Endothelial cell of umbilical vein (primary cell): ENCODE measurements around the gene OR2C3. TPM values are rescaled to one million over a fixed set of nuclear protein-coding genes. Genes with fewer than 3 reads are reported as not detected.

Experiments
- BruUV-seq: library from RNA; stranded (reverse); fragments of 400-500 nt; replicated peaks from 2 replicates; lab custom pipeline; 2021; lab: Mats Ljungman, UMichigan
- CTCF ChIA-PET: fragments of 300-600, 350-600 bp; sonication (Branson Sonifier 250); formaldehyde crosslinking; loops from one replicate; lab custom pipeline; 2021; ENCODE audit warnings: antibody characterized with exemption, inconsistent platforms; lab: Charles Lee
- POLR2A ChIA-PET: fragments of 300-600, 350-600 bp; sonication (Branson Sonifier 250); formaldehyde crosslinking; loops from one replicate; lab custom pipeline; 2021; ENCODE audit warnings: antibody characterized with exemption, inconsistent platforms; lab: Charles Lee
- DNase-seq: peaks from one replicate; pipeline ENCODE4 v3.0.0-alpha.2; 2011; ENCODE audit warnings: low read depth, low spot score
- FAIRE-seq: peaks from 2 replicates; lab custom pipeline; 2011; peaks lifted over from hg19 to GRCh38; lab: Jason Lieb, UNC
- H2AFZ ChIP-seq: 2 replicates; pipeline ENCODE4 v1.6.0; 2012; ENCODE audit warnings: low read depth, low read length, control low read depth, inconsistent platforms
- H3K27ac ChIP-seq: 2 replicates; pipeline ENCODE4 v1.5.1; 2011; ENCODE audit warnings: low read depth, mild to moderate bottlenecking, control low read depth, low read length, moderate library complexity; ENCODE audit not compliant: insufficient read depth
- H3K27me3 ChIP-seq, 2 experiments: 2 replicates each; pipeline versions ENCODE4 v1.6.0 to v1.6.1; 2011; ENCODE audit warnings: low read length in 2 of 2, mixed read lengths in 1 of 2; ENCODE audit not compliant: control insufficient read depth in 2 of 2, insufficient read depth in 2 of 2
- H3K36me3 ChIP-seq, 2 experiments: 2 replicates in 1 of 2; 3 replicates in 1 of 2; pipeline ENCODE4 v1.5.1; 2011; ENCODE audit warnings: low read length in 2 of 2, mild to moderate bottlenecking in 1 of 2, moderate library complexity in 1 of 2; ENCODE audit not compliant: control insufficient read depth in 2 of 2, insufficient read depth in 2 of 2; ENCODE audit errors: extremely low read depth in 1 of 2
- H3K4me1 ChIP-seq: 3 replicates; pipeline ENCODE4 v1.5.1; 2011; ENCODE audit warnings: mild to moderate bottlenecking, low read length; ENCODE audit not compliant: control insufficient read depth, insufficient read depth; ENCODE audit errors: extremely low read depth
- H3K4me2 ChIP-seq: 2 replicates; pipeline ENCODE4 v1.6.1; 2011; ENCODE audit warnings: low read length, control low read depth, mixed read lengths; ENCODE audit not compliant: insufficient read depth
- H3K4me3 ChIP-seq, 3 experiments: fragments of 200-600 bp in 1 of 3; sonication (generic), shearing (Covaris generic) in 1 of 3; replicated peaks in 1 of 3; 2 replicates each; pipeline ENCODE4 v1.5.1; 2011 to 2016; ENCODE audit warnings: control low read depth in 3 of 3, low read length in 3 of 3, mild to moderate bottlenecking in 2 of 3, inconsistent platforms in 1 of 3, low read depth in 1 of 3, moderate library complexity in 1 of 3; ENCODE audit not compliant: insufficient read depth in 1 of 3
- H3K79me2 ChIP-seq: 2 replicates; pipeline ENCODE4 v1.6.0; 2012; ENCODE audit warnings: low read length, inconsistent platforms; ENCODE audit not compliant: control insufficient read depth, insufficient read depth
- H3K9ac ChIP-seq: replicated peaks from 2 replicates; pipeline ENCODE3; 2011; ENCODE audit warnings: low read length, control low read depth; ENCODE audit not compliant: insufficient read depth; ENCODE audit errors: extremely low read depth
- H3K9me1 ChIP-seq: replicated peaks from 3 replicates; pipeline ENCODE4 v1.6.0; 2011; ENCODE audit warnings: mild to moderate bottlenecking, low read length; ENCODE audit not compliant: control insufficient read depth, insufficient read depth; ENCODE audit errors: extremely low read depth
- H3K9me3 ChIP-seq: replicated peaks from 2 replicates; pipeline ENCODE4 v1.5.1; 2012; ENCODE audit warnings: low read length, inconsistent platforms; ENCODE audit not compliant: control insufficient read depth, insufficient read depth
- H4K20me1 ChIP-seq: replicated peaks from 2 replicates; pipeline ENCODE3; 2011; ENCODE audit warnings: mild to moderate bottlenecking, low read length; ENCODE audit not compliant: control insufficient read depth, insufficient read depth; ENCODE audit errors: extremely low read depth
- EZH2 ChIP-seq: IDR thresholded peaks from 2 replicates; pipeline ENCODE4 v1.6.1; 2012; ENCODE audit warnings: borderline replicate concordance, low read depth, mild to moderate bottlenecking, moderate library complexity, low read length, inconsistent platforms; ENCODE audit not compliant: severe bottlenecking
- FOS ChIP-seq: IDR thresholded peaks from 2 replicates; pipeline ENCODE4 v1.6.1; 2011; ENCODE audit warnings: mild to moderate bottlenecking, low read length, moderate library complexity, borderline replicate concordance; ENCODE audit not compliant: insufficient read depth
- GATA2 ChIP-seq: IDR thresholded peaks from 2 replicates; pipeline ENCODE4 v1.7.0; 2011; ENCODE audit warnings: low read depth, mild to moderate bottlenecking, moderate library complexity, mixed read lengths, low read length; ENCODE audit not compliant: insufficient read length, insufficient read depth
- JUN ChIP-seq: IDR thresholded peaks from 2 replicates; pipeline ENCODE4 v1.6.1; 2011; ENCODE audit warnings: borderline replicate concordance, low read depth; ENCODE audit not compliant: insufficient read length, insufficient read depth
- MYC ChIP-seq: IDR thresholded peaks from one replicate; pipeline ENCODE4 v1.6.1; 2011; ENCODE audit warnings: mild to moderate bottlenecking, low read depth, low read length
- POLR2A ChIP-seq: IDR thresholded peaks from 2 replicates; pipeline ENCODE4 v1.6.1; 2012; ENCODE audit warnings: low read depth, mild to moderate bottlenecking, control low read depth, low read length
- POLR2AphosphoS5 ChIP-seq: IDR thresholded peaks from 2 replicates; pipeline ENCODE4 v1.6.1; 2012; ENCODE audit warnings: low read depth, mild to moderate bottlenecking, control low read depth, low read length, moderate library complexity; ENCODE audit not compliant: insufficient read depth
- dilution Hi-C: fragments of 300-500 bp; cut with MboI; formaldehyde crosslinking; loops from one replicate; pipeline ENCODE4 v1.15.0; 2019; ENCODE audit warnings: low sequenced_read_pairs; ENCODE audit not compliant: extremely low pct_ligation_motif_present
- intact Hi-C: fragments of 100-400 bp; cut with micrococcal nuclease; formaldehyde crosslinking; loops from one replicate; pipeline ENCODE4 v1.10.0; 2022
- polyA plus RNA-seq, 4 experiments: library from polyadenylated mRNA; depleted of rRNA in 3 of 4; stranded (reverse) in 3 of 4; unstranded in 1 of 4; fragments of >200 nt; gene quantifications; 2 replicates each; pipeline versions ENCODE4 v1.2.1 to v1.2.3, GENCODE V29; 2011 to 2012; ENCODE audit warnings: missing spikeins in 1 of 4
- total RNA-seq: library from RNA; stranded (reverse); gene quantifications from 2 replicates; pipeline ENCODE4 v1.2.3, GENCODE V29; 2021
- TF ChIP-seq, protein P1 (sequence below), 2 donors: IDR thresholded peaks; 1 replicate in 1 of 2; 2 replicates in 1 of 2; pipeline ENCODE4 v1.5.1; 2011; ENCODE audit warnings: low read length in 2 of 2, mild to moderate bottlenecking in 2 of 2, moderate library complexity in 2 of 2, control low read depth in 1 of 2, inconsistent platforms in 1 of 2, low read depth in 1 of 2; ENCODE audit not compliant: insufficient read depth in 1 of 2; ENCODE audit errors: extremely low read depth in 1 of 2
- TF ChIP-seq, protein P2 (sequence below): IDR thresholded peaks from 2 replicates; pipeline ENCODE4 v1.6.1; 2011; ENCODE audit not compliant: insufficient read depth, insufficient read length

OR2C3 gene
- total and polyA plus RNA-seq, 2 donors (not counting 3 experiments of a cell fraction or from before 2014, with no cell fraction given), result not detected

GRCh38 chr1:247574664-247575063 lies 38.4 kb upstream of the OR2C3 start:
- H3K27me3 ChIP-seq, result no peaks in the 10 kb centered on the region
- H3K4me2 ChIP-seq, result no peak overlapping the region
- H2AFZ ChIP-seq, result no peak overlapping the region
- POLR2A ChIA-PET, result no interaction called here
- H3K9me3 ChIP-seq, result peaks cover 2% of the 10 kb centered on the region
- TF ChIP-seq EZH2, result no peak
- TF ChIP-seq POLR2A, result no peak
- H3K9ac ChIP-seq, result no peak overlapping the region
- dilution Hi-C loops, result no loop called here
- CTCF ChIA-PET, result no interaction called here
- H3K27ac ChIP-seq, result no peak overlapping the region
- no peaks in the 10 kb centered on the region for H3K36me3 ChIP-seq
- H3K4me3 ChIP-seq, result no peak overlapping the region
- H3K9me1 ChIP-seq, result no peaks in the 10 kb centered on the region
- no peaks in the 10 kb centered on the region for H3K4me1 ChIP-seq
- DNase-seq, result no peak
- no peaks in the 10 kb centered on the region for H4K20me1 ChIP-seq
- no TSS peak for BruUV-seq
- no peak for FAIRE-seq
- intact Hi-C loops, result no loop called here
- no peaks in the 10 kb centered on the region for H3K79me2 ChIP-seq

- H3K9me1 ChIP-seq, result no peaks in the 10 kb centered on the region
- no peaks in the 10 kb centered on the region for H3K36me3 ChIP-seq
- H2AFZ ChIP-seq, result no peak overlapping the region
- BruUV-seq, result no TSS peak
- H3K9ac ChIP-seq, result no peak overlapping the region
- no peaks in the 10 kb centered on the region for H3K4me1 ChIP-seq
- no peaks in the 10 kb centered on the region for H4K20me1 ChIP-seq
- POLR2A ChIA-PET, result no interaction called here
- no peak overlapping the region for H3K27ac ChIP-seq
- intact Hi-C loops (no loop called here), dilution Hi-C loops (no loop called here)
- FAIRE-seq (no peak), DNase-seq (no peak)
- TF ChIP-seq, protein P1, sequence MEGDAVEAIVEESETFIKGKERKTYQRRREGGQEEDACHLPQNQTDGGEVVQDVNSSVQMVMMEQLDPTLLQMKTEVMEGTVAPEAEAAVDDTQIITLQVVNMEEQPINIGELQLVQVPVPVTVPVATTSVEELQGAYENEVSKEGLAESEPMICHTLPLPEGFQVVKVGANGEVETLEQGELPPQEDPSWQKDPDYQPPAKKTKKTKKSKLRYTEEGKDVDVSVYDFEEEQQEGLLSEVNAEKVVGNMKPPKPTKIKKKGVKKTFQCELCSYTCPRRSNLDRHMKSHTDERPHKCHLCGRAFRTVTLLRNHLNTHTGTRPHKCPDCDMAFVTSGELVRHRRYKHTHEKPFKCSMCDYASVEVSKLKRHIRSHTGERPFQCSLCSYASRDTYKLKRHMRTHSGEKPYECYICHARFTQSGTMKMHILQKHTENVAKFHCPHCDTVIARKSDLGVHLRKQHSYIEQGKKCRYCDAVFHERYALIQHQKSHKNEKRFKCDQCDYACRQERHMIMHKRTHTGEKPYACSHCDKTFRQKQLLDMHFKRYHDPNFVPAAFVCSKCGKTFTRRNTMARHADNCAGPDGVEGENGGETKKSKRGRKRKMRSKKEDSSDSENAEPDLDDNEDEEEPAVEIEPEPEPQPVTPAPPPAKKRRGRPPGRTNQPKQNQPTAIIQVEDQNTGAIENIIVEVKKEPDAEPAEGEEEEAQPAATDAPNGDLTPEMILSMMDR (IDR thresholded peaks at IDR 0.05; ENCODE audit: extremely low read depth in 1 of 2, insufficient read depth in 1 of 2, low read depth in 1 of 2, low read length in 2 of 2), result no peak
- TF ChIP-seq JUN (no peak), POLR2A (no peak), FOS (no peak), MYC (no peak), EZH2 (no peak), GATA2 (no peak), POLR2AphosphoS5 (no peak)
- TF ChIP-seq, protein P2, sequence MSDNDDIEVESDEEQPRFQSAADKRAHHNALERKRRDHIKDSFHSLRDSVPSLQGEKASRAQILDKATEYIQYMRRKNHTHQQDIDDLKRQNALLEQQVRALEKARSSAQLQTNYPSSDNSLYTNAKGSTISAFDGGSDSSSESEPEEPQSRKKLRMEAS, result no peak
- H3K4me2 ChIP-seq, result no peak overlapping the region
- H3K4me3 ChIP-seq, result no peak overlapping the region
- CTCF ChIA-PET, result no interaction called here
- H3K79me2 ChIP-seq, result no peaks in the 10 kb centered on the region
- peaks cover 2% of the 10 kb centered on the region for H3K9me3 ChIP-seq
- H3K27me3 ChIP-seq, result no peaks in the 10 kb centered on the region
Measured at GRCh38 chr1:247574236-247574635, 38.0 kb upstream of the OR2C3 start.
